ENCODE results near the gene ATP5F1A.

DNA sequence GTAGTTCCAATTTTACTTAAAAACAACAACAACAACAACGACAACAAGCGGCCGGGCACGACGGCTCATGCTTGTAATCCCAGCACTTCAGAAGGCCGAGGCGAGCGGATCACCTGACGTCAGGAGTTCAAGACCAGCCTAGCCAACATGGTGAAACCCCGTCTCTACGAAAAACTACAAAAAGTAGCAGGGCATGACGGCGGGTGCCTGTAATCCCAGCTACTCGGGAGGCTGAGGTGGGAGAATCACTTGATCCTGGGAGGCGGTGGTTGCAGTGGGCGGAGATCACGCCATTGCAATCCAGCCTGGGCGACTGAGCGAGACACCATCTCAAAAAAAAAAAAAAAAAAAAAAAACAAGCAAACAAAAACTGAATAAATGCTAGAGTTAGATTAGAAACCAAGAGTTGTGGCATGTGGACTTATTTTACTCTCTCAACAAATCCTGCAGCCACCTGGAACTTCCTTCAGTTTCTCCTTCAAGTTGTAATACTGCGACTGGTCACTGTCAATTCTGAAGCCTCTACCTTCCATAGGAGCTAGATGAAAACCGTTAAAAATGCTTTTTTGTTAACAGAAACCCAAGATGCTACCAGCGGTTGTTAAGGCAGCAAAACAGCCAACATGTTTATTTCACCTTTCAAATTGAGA is 1.3 kb downstream of the ATP5F1A start:
- TF ChIP-seq CTCF (conservative IDR thresholded peaks at IDR 0.05; ENCODE audit: low read depth, low read length) (no peak), EZH2 (IDR thresholded peaks at IDR 0.05; ENCODE audit: borderline replicate concordance, low read depth, low read length, poor library complexity, severe bottlenecking) (no peak)

All from A673 (cell line).